ENCODE results near the gene AJAP1. TPM values are rescaled to one million over a fixed set of nuclear protein-coding genes. Genes with fewer than 3 reads are reported as not detected.

AJAP1 gene
- not detected in 2 replicates for polyA plus RNA-seq (2012; rRNA removed)
- polyA plus RNA-seq (2012; cell fraction: cytosol; rRNA removed): under 0.01 TPM in 1 of 2 replicates, not detected in the other
- 0.01 TPM in 1 of 2 replicates, not detected in the other for polyA plus RNA-seq (2012; cell fraction: nucleus; rRNA removed)

GRCh38 chr1:4653796-4654725 lies at the start of gene AJAP1:
Gene AJAP1, plus strand, starts transcription at chr1:4654609. Its CDS starts 817 bp downstream, at chr1:4655426.
- peak within 1 kb of the TSS in 1 of 2 experiments; percentile 45; a peak in 1 of 4 replicates for H3K4me3 ChIP-seq (ENCODE audit: low read depth in 2 of 2, low read length in 1 of 2)
- no peak within 1 kb of the TSS; a peak in 1 of 4 replicates for H3K27ac ChIP-seq (ENCODE audit: low read depth in 2 of 2, low read length in 1 of 2)
- H2AFZ ChIP-seq (ENCODE audit: low read depth): no peak within 1 kb of the TSS
- ChIA-PET CTCF (interaction anchor here (0.6 to 7.2 kb wide), 17 partner anchors 9 to 1321 kb away, joined by 3 to 61 read pairs (median 4); partner anchors contain the start of gene C1orf174), POLR2A (no interaction called here)
- peaks cover 0 to 20% of the 10 kb centered on the region in 2 experiments; a peak in 1 of 4 replicates for H3K4me1 ChIP-seq (ENCODE audit: control insufficient read depth in 1 of 2, insufficient read depth in 2 of 2, low read depth in 1 of 2, low read length in 1 of 2)
- no peaks in the 10 kb centered on the region for H3K79me2 ChIP-seq (ENCODE audit: insufficient read depth)
- H3K4me2 ChIP-seq: no peak within 1 kb of the TSS
- no peaks in the 10 kb centered on the region for H3F3A ChIP-seq (replicated peaks; ENCODE audit: insufficient read depth)
- no peaks in the 10 kb centered on the region for H3K27me3 ChIP-seq (ENCODE audit: insufficient read depth)
- 22% methylated on average over 24 of the region's 112 CpGs for WGBS (ENCODE audit: low lambda C conversion rate)
- no peaks in the 10 kb centered on the region for H3K9me3 ChIP-seq
- no peaks in the 10 kb centered on the region for H3K36me3 ChIP-seq (replicated peaks in 1 of 2; ENCODE audit: control insufficient read depth in 1 of 2, insufficient read depth in 2 of 2, low read length in 1 of 2)
- peak; percentile 78 for DNase-seq
- H3K9ac ChIP-seq: no peak within 1 kb of the TSS
- no peaks in the 10 kb centered on the region for H4K20me1 ChIP-seq (ENCODE audit: insufficient read depth)
- TF ChIP-seq SIN3A (IDR thresholded peaks at IDR 0.05; ENCODE audit: borderline replicate concordance, low read depth, low read length): no peak
- TF ChIP-seq IRF3 (IDR thresholded peaks at IDR 0.05; ENCODE audit: low read depth, low read length): no peak
- no peak for TF ChIP-seq RAD21 (IDR thresholded peaks at IDR 0.05; ENCODE audit: low read length)
- TF ChIP-seq RFX5 (IDR thresholded peaks at IDR 0.05; ENCODE audit: low read length): no peak
- TF ChIP-seq FOSL2 (IDR thresholded peaks at IDR 0.05; ENCODE audit: borderline replicate concordance, low read depth): no peak
- TF ChIP-seq USF1 (IDR thresholded peaks at IDR 0.05; ENCODE audit: borderline replicate concordance, low read depth): no peak
- no peak for TF ChIP-seq JUND (IDR thresholded peaks at IDR 0.05)
- no peak for TF ChIP-seq CTCF (IDR thresholded peaks at IDR 0.05)
- no peak for TF ChIP-seq EZH2phosphoT487 (IDR thresholded peaks at IDR 0.05; ENCODE audit: borderline replicate concordance, low read depth)
- TF ChIP-seq ZBTB33 (IDR thresholded peaks at IDR 0.05; ENCODE audit: borderline replicate concordance, low read depth): no peak
- H3K9me2 ChIP-seq: no peaks in the 10 kb centered on the region

Data from SK-N-SH (cell line).